OCI-LY7 (cell line): Measurements from ENCODE around the gene CSNK2A2. TPM values are rescaled to one million over a fixed set of nuclear protein-coding genes. Genes with fewer than 3 reads are reported as not detected.

Experiments used
- BruUV-seq: library from RNA; stranded (reverse); fragments of 400-500 nt; replicated peaks from 2 replicates; lab custom pipeline; 2021; lab: Mats Ljungman, UMichigan
- CTCF ChIA-PET: fragments of 300-600 bp; sonication (Branson Sonifier 250); formaldehyde crosslinking; loops from one replicate; lab custom pipeline; 2022; ENCODE audit warnings: antibody characterized with exemption; ENCODE audit not compliant: unreplicated experiment; lab: Charles Lee
- POLR2A ChIA-PET: fragments of 300-600 bp; sonication (Branson Sonifier 250); formaldehyde crosslinking; loops from one replicate; lab custom pipeline; 2022; ENCODE audit warnings: antibody characterized with exemption; lab: Charles Lee
- DNase-seq: peaks from one replicate; pipeline ENCODE4 v3.0.0-alpha.2; 2015; ENCODE audit warnings: low spot score
- H2AFZ ChIP-seq: fragments of 200-600 bp; sonication (generic), shearing (Covaris generic); 2 replicates; pipeline ENCODE4 v1.6.1; 2014; ENCODE audit warnings: mild to moderate bottlenecking, antibody characterized with exemption, low read length, moderate library complexity
- H3K27ac ChIP-seq: fragments of 200-600 bp; sonication (generic); 2 replicates; pipeline ENCODE4 v1.5.1; 2014; ENCODE audit warnings: mixed run types, low read depth, mild to moderate bottlenecking, moderate library complexity, low read length, inconsistent platforms; ENCODE audit not compliant: poor library complexity, severe bottlenecking
- H3K36me3 ChIP-seq: fragments of 200-600 bp; sonication (generic); 2 replicates; pipeline ENCODE4 v1.6.1; 2014; ENCODE audit warnings: mild to moderate bottlenecking, antibody characterized with exemption, low read length, moderate library complexity, mixed read lengths; ENCODE audit not compliant: insufficient read depth
- H3K4me1 ChIP-seq: fragments of 200-600 bp; sonication (generic); 2 replicates; pipeline ENCODE4 v1.5.1; 2014; ENCODE audit warnings: mild to moderate bottlenecking, low read length; ENCODE audit not compliant: insufficient read depth, poor library complexity, severe bottlenecking
- H3K4me2 ChIP-seq: fragments of 200-600 bp; sonication (generic); 2 replicates; pipeline ENCODE4 v1.6.1; 2014; ENCODE audit warnings: mild to moderate bottlenecking, low read length
- H3K4me3 ChIP-seq: fragments of 200-600 bp; sonication (generic); 2 replicates; pipeline ENCODE4 v1.5.1; 2014; ENCODE audit warnings: mild to moderate bottlenecking, low read depth, low read length; ENCODE audit not compliant: poor library complexity, severe bottlenecking
- H3K79me2 ChIP-seq: fragments of 200-600 bp; sonication (generic); 2 replicates; pipeline ENCODE4 v1.6.1; 2016; ENCODE audit warnings: low read depth, mild to moderate bottlenecking, low read length, moderate library complexity, mixed read lengths; ENCODE audit not compliant: insufficient read depth
- H3K9me2 ChIP-seq: fragments of 200-600 bp; sonication (generic); 2 replicates; pipeline ENCODE4 v1.6.1; 2016; ENCODE audit warnings: mild to moderate bottlenecking, low read length, mixed read lengths; ENCODE audit not compliant: insufficient read depth
- H3K9me3 ChIP-seq: fragments of 200-600 bp; sonication (generic); 2 replicates; pipeline ENCODE4 v1.6.1; 2014; ENCODE audit warnings: mild to moderate bottlenecking, mixed run types, low read length, mixed read lengths
- H4K20me1 ChIP-seq: fragments of 200-600 bp; sonication (generic); 2 replicates; pipeline ENCODE4 v1.6.1; 2014; ENCODE audit warnings: mild to moderate bottlenecking, antibody characterized with exemption, low read length, moderate library complexity, mixed read lengths; ENCODE audit not compliant: insufficient read depth
- CTCF ChIP-seq: fragments of 200-600 bp; sonication (generic); conservative IDR thresholded peaks from 2 replicates; pipeline ENCODE4 v1.5.1; 2014; ENCODE audit warnings: mild to moderate bottlenecking, antibody characterized with exemption, low read length, moderate library complexity, mixed read lengths
- EZH2phosphoT487 ChIP-seq: fragments of 200-600 bp; sonication (generic); IDR thresholded peaks from 2 replicates; pipeline ENCODE4 v1.6.1; 2018; ENCODE audit warnings: low read depth, borderline replicate concordance, mild to moderate bottlenecking, mixed run types, antibody characterized with exemption, low read length, moderate library complexity, mixed read lengths
- intact Hi-C: fragments of 100-400 bp; cut with micrococcal nuclease; formaldehyde crosslinking; loops from one replicate; pipeline ENCODE4 v1.10.0; 2022; ENCODE audit not compliant: unreplicated experiment
- total RNA-seq, 2 experiments: library from RNA; depleted of rRNA in 1 of 2; stranded (reverse); fragments of >200 nt in 1 of 2; shearing (Covaris generic) in 1 of 2; gene quantifications; 2 replicates each; pipeline ENCODE4 v1.2.3, GENCODE V29; 2014 to 2022

The CSNK2A2 gene
- total RNA-seq, 2 experiments from 2014 or later, result 28.7 to 106 TPM

- CTCF ChIA-PET, result no interaction called here
- Histone ChIP-seq H3K79me2 (peaks cover 10% of the 10 kb centered on the region; the same call in 1 of the 2 replicates), H3K36me3 (peaks cover 99% of the 10 kb centered on the region), H3K4me2 (no peak overlapping the region), H3K4me1 (no peaks in the 10 kb centered on the region), H3K9me2 (no peaks in the 10 kb centered on the region), H2AFZ (no peak overlapping the region), H3K4me3 (no peak overlapping the region), H3K9me3 (no peaks in the 10 kb centered on the region), H4K20me1 (no peaks in the 10 kb centered on the region), H3K27ac (no peak overlapping the region)
- DNase-seq, result no peak
- no TSS peak for BruUV-seq
- intact Hi-C loops, result no loop called here
- POLR2A ChIA-PET, result interaction anchor here (1.2 kb wide), 1 partner anchor 11 kb away, joined by 4 read pairs; no protein-coding TSS in a partner anchor
- no peak for TF ChIP-seq CTCF
- no peak for TF ChIP-seq EZH2phosphoT487
Observed at GRCh38 chr16:58186176-58186944, 11.5 kb downstream of the CSNK2A2 start.

- H3K4me2 ChIP-seq, result no peak overlapping the region
- ChIA-PET POLR2A (interaction anchor here (0.9 kb wide), 1 partner anchor 48 kb away, joined by 3 read pairs; the partner anchor contains the start of gene CFAP20), CTCF (no interaction called here)
- no peaks in the 10 kb centered on the region for H3K9me3 ChIP-seq
- no peak overlapping the region for H3K4me3 ChIP-seq
- no peaks in the 10 kb centered on the region for H3K4me1 ChIP-seq
- no peak overlapping the region for H3K27ac ChIP-seq
- no peak overlapping the region for H2AFZ ChIP-seq
- no TSS peak for BruUV-seq
- H3K36me3 ChIP-seq, result peaks cover 100% of the 10 kb centered on the region
- no peaks in the 10 kb centered on the region for H4K20me1 ChIP-seq
- no peaks in the 10 kb centered on the region for H3K9me2 ChIP-seq
- H3K79me2 ChIP-seq, result no peaks in the 10 kb centered on the region
- TF ChIP-seq EZH2phosphoT487 (no peak), CTCF (no peak)
- DNase-seq, result no peak
- intact Hi-C loops, result no loop called here
Observed at GRCh38 chr16:58177353-58177710, 20.6 kb downstream of the CSNK2A2 start.
